Measurements from ENCODE around the gene BBS9. TPM values are rescaled to one million over a fixed set of nuclear protein-coding genes. Genes with fewer than 3 reads are reported as not detected.

BBS9 gene
- total RNA-seq, 2 donors from 2014 or later, result 9.3 to 10.9 TPM

GRCh38 chr7:33601884-33602283, 472.5 kb downstream of the BBS9 start:
- Histone ChIP-seq H3K27me3 (no peaks in the 10 kb centered on the region), H3K36me3 (no peaks in the 10 kb centered on the region), H3K27ac (no peak overlapping the region), H3K4me1 (no peaks in the 10 kb centered on the region), H3K4me3 (no peak overlapping the region), H3K9ac (ENCODE audit: low read depth in 2 of 2, low read length in 2 of 2) (no peak overlapping the region), H3K9me3 (no peaks in the 10 kb centered on the region)
- no peak for TF ChIP-seq CTCF (IDR thresholded peaks at IDR 0.05)
- intact Hi-C loops (cut with DNase I), result no loop called here
- DNase-seq, result no peak

GRCh38 chr7:33604056-33604455, 474.7 kb downstream of the BBS9 start:
- Histone ChIP-seq H3K36me3 (no peaks in the 10 kb centered on the region), H3K4me3 (no peak overlapping the region), H3K27me3 (no peaks in the 10 kb centered on the region), H3K9ac (ENCODE audit: low read depth in 2 of 2, low read length in 2 of 2) (no peak overlapping the region), H3K4me1 (no peaks in the 10 kb centered on the region), H3K9me3 (no peaks in the 10 kb centered on the region), H3K27ac (no peak overlapping the region)
- intact Hi-C loops (cut with DNase I), result no loop called here
- no peak for TF ChIP-seq CTCF (IDR thresholded peaks at IDR 0.05)
- DNase-seq, result no peak

- H3K27me3 ChIP-seq, result no peaks in the 10 kb centered on the region
- H3K4me3 ChIP-seq, result no peak overlapping the region
- H3K9ac ChIP-seq (ENCODE audit: low read depth in 2 of 2, low read length in 2 of 2), result no peak overlapping the region
- no peaks in the 10 kb centered on the region for H3K4me1 ChIP-seq
- H3K27ac ChIP-seq, result no peak overlapping the region
- TF ChIP-seq CTCF (IDR thresholded peaks at IDR 0.05), result no peak
- no peak for DNase-seq
- no peaks in the 10 kb centered on the region for H3K9me3 ChIP-seq
- H3K36me3 ChIP-seq, result no peaks in the 10 kb centered on the region
- intact Hi-C loops (cut with DNase I), result no loop called here
Observed at GRCh38 chr7:33610918-33611317, 481.6 kb downstream of the BBS9 start.

- Histone ChIP-seq H3K9ac (ENCODE audit: low read depth in 2 of 2, low read length in 2 of 2) (no peak overlapping the region), H3K27me3 (no peaks in the 10 kb centered on the region), H3K4me3 (no peak overlapping the region), H3K36me3 (no peaks in the 10 kb centered on the region), H3K4me1 (no peaks in the 10 kb centered on the region), H3K27ac (no peak overlapping the region), H3K9me3 (no peaks in the 10 kb centered on the region)
- intact Hi-C loops (cut with DNase I), result no loop called here
- no peak for DNase-seq
- no peak for TF ChIP-seq CTCF (IDR thresholded peaks at IDR 0.05)
Observed at GRCh38 chr7:33612442-33612841, 483.1 kb downstream of the BBS9 start.

GRCh38 chr7:33614357-33615117, 485.2 kb downstream of the BBS9 start:
- Histone ChIP-seq H3K36me3 (no peaks in the 10 kb centered on the region), H3K9me3 (no peaks in the 10 kb centered on the region), H3K27me3 (no peaks in the 10 kb centered on the region), H3K4me3 (no peak overlapping the region), H3K9ac (ENCODE audit: low read depth in 2 of 2, low read length in 2 of 2) (no peak overlapping the region), H3K27ac (no peak overlapping the region), H3K4me1 (no peaks in the 10 kb centered on the region)
- DNase-seq, result no peak
- intact Hi-C loops (cut with DNase I), result no loop called here
- TF ChIP-seq CTCF (IDR thresholded peaks at IDR 0.05), result no peak

Data from colonic mucosa (tissue), 4 donors.